ENCODE results near the gene TECR.

The TECR gene

GRCh38 chr19:14510311-14511228, 18.8 kb upstream of the TECR start:
- DNase-seq: no peak

DNA sequence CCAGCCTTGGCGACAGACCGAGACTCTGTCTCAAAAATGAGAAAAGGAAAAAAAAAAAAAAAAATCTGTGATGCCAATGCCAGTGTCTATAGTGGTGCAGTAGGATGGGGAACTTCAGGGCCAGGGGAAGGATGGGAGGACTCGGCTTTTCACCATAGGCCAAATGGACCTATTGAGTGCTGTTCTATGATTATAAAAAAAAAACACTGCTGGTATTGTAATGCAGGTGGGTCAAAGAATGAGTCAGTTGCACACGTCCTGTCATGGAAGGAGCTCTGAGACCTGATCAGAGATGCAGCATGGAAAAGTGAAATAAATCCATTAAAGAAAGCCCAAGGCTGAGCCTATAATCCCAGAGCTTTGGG, 18.2 kb upstream of the TECR start:
- no peak for DNase-seq

- DNase-seq: no peak
Observed at GRCh38 chr19:14512406-14512961, 16.9 kb upstream of the TECR start.

GRCh38 chr19:14514215-14514863, 15.1 kb upstream of the TECR start:
- DNase-seq: no peak

DNA sequence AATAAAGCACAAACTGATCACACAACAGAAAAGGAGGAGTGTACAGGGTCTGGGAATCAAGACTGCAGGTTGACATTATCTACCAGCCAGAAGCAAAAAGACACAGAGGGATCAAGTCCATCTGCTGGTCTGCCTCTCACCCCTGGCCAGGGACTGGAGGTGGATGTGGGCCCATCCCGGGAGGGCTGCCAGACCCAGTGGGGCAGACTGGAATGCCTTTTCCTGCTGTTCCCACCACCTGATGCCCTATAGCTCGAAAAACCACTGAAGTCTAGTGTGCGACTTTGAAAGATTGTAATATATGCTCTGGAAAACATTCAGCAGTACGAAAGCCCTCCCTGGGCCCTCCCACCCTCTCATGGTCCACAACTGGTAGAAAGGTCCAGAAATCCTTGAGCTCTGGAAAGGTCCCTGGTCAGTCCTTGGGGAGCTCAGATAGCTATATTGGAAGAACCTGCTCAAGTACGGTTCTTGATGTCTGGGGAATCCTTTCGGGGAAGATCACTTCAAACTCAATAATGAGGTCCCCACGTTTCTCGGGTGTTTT, 13.8 kb upstream of the TECR start:
- no peak for DNase-seq

DNA sequence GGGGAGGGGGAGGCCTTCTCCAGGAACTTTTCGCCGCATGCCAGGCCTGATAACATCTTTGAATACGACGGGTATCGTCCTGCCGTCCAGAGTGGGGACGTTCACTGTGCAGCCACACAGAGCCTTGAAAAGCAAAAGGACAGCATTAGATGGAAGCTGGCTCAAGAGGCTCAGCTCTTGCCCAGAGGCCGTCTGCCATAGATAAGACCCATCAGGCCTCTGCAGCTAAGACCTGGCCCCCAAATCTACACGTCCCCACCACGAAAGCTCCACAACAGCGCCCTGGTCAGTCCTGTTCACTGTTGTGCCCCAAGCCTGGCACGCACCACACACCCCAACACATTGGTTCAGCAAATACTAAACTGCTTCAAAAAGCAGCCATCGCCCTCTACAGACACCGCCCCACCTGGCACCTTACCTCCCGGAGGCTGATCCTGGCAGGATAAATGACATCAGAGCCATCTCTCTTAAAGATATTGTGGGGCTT, 13.3 kb upstream of the TECR start:
- no peak for DNase-seq

- DNase-seq: no peak
Observed at GRCh38 chr19:14516746-14517438, 12.5 kb upstream of the TECR start.

DNA sequence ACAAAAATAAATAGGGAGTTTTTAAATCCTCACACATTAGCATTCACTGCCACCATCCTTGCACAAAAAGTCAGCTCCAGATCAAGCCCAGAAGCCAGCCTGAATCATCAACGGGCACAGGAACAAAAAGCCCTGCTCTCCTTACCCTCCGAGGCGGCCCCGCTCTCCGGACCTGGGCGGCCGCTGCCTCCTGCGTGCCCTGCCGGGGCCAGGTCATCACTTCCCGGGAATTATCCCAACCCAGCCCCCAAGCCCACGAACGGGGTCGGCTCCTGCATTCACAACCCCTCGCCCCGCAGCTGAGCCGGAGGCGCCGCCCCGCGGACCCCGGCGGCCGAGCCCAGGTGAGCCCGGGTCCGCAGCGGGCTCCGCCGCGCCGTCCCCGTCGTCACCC, 12.0 kb upstream of the TECR start:
- DNase-seq: no peak

- peak; percentile 40 for DNase-seq
Observed at GRCh38 chr19:14517840-14518505, 11.4 kb upstream of the TECR start, which contains the start of gene DNAJB1. Gene DNAJB1 (minus strand): TSS chr19:14518397. CDS start chr19:14518349, 48 bp downstream.

- no peak for DNase-seq
Observed at GRCh38 chr19:14519245-14519859, 10.0 kb upstream of the TECR start.

DNA sequence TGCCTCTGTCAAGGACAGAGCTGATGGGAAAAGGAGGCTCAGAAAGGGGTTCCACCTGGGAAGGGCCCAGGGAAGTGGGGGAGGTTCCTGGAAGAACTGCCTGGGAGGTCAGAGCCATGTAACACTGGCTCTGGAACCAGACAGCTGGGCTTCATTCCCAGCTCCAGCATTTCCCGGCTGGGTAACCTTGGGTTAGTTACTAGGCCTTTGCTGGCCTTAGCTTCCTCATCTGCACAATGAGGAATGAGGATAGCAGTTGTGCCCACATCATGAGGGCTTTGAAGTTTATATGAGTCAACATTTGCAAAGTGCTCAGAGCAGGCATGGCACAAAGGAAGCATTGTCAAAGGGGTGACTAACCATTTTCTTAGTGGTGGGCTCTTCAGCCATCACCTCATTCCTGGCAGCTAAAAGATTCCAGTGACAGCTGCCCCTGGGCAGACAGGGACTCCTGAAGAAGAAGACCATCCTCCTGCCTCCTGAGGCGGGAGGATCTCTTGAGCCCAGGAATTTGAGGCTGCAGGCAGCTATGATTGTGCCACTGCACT, 9.5 kb upstream of the TECR start:
- DNase-seq: no peak

- no peak for DNase-seq
Observed at GRCh38 chr19:14520543-14520942, 8.9 kb upstream of the TECR start.

- no peak for DNase-seq
Observed at GRCh38 chr19:14525729-14526128, 3.7 kb upstream of the TECR start.

GRCh38 chr19:14526423-14526822, 3.0 kb upstream of the TECR start:
- DNase-seq: no peak

DNA sequence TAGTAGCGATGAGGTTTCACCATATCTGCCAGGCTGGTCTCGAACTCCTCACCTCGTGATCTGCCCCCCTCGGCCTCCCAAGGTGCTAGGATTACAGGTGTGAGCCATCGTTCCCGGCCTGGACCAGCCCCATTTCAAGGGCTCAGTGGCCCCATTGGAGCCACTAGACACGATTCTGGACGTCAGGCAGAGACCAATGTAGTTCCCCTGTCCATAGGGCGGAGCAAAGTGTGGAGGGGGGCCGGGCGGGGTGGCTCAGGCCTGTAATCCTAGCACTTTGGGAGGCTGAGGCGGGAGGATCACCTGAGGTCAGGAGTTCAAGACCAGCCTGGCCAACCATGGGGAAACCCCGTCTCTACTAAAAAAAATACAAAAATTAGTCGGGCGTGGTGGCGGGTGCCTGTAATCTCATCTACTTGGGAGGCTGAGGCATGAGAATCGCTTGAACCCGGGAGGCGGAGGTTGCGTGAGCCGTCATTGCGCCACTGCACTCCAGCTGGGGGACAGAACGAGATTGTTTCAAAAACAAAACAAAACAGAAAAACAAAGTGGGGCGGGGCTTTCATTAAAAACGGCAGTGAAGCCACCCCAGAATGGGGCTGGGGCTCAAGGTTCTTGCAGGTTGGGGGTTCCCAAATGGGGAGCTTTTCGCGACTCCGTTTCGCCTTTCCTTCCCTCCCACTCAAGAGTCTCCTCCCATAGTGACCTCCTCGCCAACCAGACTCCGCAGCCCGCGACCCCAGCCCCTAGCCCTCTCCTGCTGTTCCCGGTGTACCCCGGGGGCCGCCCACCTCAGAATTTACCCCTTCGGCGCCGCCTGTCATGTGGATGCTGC, 758 bp upstream of the TECR start:
- DNase-seq: no peak

DNA sequence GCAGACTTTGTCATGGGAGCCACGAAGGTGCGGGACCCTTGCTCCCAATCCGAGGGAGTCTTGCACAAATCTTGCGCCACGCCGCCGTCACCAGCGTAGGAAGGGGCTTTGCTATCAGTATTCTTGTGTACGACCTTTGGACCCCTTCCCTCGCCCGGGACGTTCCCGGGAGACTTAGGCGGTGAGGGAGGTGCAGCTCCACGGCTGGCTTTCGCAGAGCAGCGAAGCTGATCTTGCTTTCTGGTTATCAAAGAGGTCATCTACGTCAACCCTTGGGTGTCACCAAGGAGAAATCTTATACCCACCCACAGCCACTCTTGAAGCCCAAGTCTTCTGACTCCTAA, 583 bp downstream of the TECR start:
- DNase-seq: no peak

DNA sequence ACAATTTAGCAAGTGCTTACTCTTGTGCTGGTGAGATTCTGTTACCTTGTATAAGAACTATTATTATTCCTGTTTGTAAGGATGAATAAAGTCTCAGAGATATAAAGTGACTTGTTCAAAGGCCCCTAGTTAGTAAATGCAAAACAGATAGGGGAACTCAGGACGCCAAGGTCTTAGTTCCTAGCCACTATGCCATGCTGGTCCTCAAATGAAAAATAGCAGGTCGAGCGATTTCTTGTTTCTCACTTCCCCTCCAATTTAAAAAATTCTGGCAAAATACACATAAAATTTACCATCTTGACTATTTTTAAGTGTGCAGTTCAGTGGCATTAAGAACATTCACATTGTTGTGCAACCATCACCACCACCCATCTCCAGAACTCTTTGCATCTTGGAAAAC, 1.1 kb downstream of the TECR start:
- DNase-seq: no peak

DNA sequence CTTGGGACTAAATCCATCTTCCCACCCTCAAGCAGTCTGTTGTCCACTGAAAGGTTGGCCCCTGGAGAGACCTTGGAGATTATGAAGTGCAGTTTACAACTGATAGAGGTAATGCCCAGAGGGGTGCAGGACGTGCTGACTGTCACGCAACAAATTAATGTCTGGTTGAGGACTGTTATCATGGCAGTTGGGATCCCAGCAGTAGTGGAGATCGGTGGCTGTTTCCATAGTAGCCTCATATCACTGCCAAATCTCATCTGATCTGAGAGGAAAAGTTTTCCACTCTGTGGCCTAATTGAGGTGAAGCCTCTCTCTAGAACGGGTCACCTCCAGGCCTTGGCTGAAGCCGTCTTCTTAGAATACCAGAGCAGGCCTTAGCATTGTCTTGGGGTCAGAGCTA, 4.1 kb downstream of the TECR start:
- no peak for DNase-seq

DNA sequence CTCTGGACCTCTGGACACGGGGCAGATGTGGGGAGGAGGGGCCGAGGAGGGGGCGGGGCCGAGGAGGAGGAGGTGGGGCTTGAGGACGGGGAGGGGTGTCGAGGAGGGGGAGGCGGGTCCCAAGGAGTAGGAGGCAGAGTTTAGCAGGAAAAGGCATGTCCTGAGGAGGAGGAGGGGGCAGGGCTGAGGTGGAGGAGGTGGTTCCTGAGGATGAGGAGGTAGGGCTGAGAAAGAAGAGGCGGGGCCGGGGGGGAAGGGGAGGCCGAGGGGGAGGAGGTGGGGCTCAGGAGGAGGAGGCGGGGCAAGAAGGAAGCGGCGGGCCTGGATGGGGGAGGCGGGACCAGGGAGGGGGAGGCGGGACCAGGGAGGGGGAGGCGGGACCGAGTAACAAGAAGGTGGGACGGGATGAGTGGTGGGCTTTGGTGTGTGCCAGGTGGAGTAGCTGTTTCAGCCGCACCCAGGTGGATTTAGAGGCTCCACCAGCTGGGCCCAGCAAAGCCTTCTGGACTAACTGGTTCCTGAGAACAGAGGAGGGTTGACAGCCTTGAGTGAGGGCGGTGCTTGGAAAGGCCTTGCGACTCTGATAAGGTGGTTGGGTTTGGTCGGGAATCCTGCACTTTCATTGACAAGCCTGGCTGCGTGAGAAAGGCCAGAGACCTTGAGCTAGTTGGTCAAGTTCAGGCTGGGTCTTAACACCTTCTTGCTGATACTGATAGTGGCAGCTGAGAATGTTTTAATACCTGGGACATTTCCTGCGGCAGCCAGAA, 7.7 kb downstream of the TECR start:
- no peak for DNase-seq

Data from T-helper 9 cell (primary cell).